ENCODE data around the gene SLC22A9. TPM values are rescaled to one million over a fixed set of nuclear protein-coding genes. Genes with fewer than 3 reads are reported as not detected.

The SLC22A9 gene
- polyA plus RNA-seq, 1 of the 3 experiments (the other 2 are of a cell fraction), result not detected

- Histone ChIP-seq H3K4me1 (ENCODE audit: control insufficient read depth in 1 of 2, insufficient read depth in 2 of 2, low read depth in 1 of 2, low read length in 1 of 2) (no peaks in the 10 kb centered on the region), H3K4me3 (ENCODE audit: low read depth in 2 of 2, low read length in 1 of 2) (no peak overlapping the region), H3K27me3 (ENCODE audit: insufficient read depth) (peaks cover 26% of the 10 kb centered on the region), H3F3A (replicated peaks; ENCODE audit: insufficient read depth) (no peaks in the 10 kb centered on the region), H2AFZ (ENCODE audit: low read depth) (no peak overlapping the region), H3K9ac (no peak overlapping the region), H3K36me3 (replicated peaks in 1 of 2; ENCODE audit: control insufficient read depth in 1 of 2, insufficient read depth in 2 of 2, low read length in 1 of 2) (no peaks in the 10 kb centered on the region), H4K20me1 (ENCODE audit: insufficient read depth) (no peaks in the 10 kb centered on the region), H3K9me3 (no peaks in the 10 kb centered on the region), H3K4me2 (no peak overlapping the region), H3K9me2 (no peaks in the 10 kb centered on the region), H3K79me2 (ENCODE audit: insufficient read depth) (no peaks in the 10 kb centered on the region), H3K27ac (ENCODE audit: low read depth in 2 of 2, low read length in 1 of 2) (no peak overlapping the region)
- TF ChIP-seq YY1 (IDR thresholded peaks at IDR 0.05; ENCODE audit: low read depth), result no peak
- no peak for TF ChIP-seq GATA2 (CRISPR knock-in tag; IDR thresholded peaks at IDR 0.05)
- 9% methylated on average over 6 of the region's 6 CpGs for WGBS (ENCODE audit: low lambda C conversion rate)
- ChIA-PET CTCF (interaction anchor here (1.7 kb wide), 1 partner anchor 20 kb away, joined by 6 read pairs; no protein-coding TSS in a partner anchor), POLR2A (no interaction called here)
- DNase-seq, result no peak
These were observed 90.0 kb downstream of the SLC22A9 start for GRCh38 chr11:63459586-63459985.

Other genes starting within 250 kb of the SLC22A9 start
- gene SLC22A24, start 225.6 kb upstream of the SLC22A9 start, polyA plus RNA-seq (2012; rRNA removed), result not detected in 2 replicates
- not detected in 2 replicates for gene SLC22A25, start 126.2 kb upstream of the SLC22A9 start, polyA plus RNA-seq (2012; rRNA removed)
- not detected in 2 replicates for gene PLAAT5, start 121.4 kb downstream of the SLC22A9 start, polyA plus RNA-seq (2012; rRNA removed)
- gene LGALS12, start 136.3 kb downstream of the SLC22A9 start, polyA plus RNA-seq (2012; rRNA removed), result not detected in 2 replicates
- gene PLAAT4, start 167.0 kb downstream of the SLC22A9 start, polyA plus RNA-seq (2012; rRNA removed), result 4.6 and 5.6 TPM in 2 replicates
- gene PLAAT2, start 193.6 kb downstream of the SLC22A9 start, polyA plus RNA-seq (2012; rRNA removed), result 0.19 and 0.53 TPM in 2 replicates
- 39.6 and 44.0 TPM in 2 replicates for gene PLAAT3, start 244.6 kb downstream of the SLC22A9 start, polyA plus RNA-seq (2012; rRNA removed)

All from SK-N-SH (cell line).